ENCODE data around the gene TIMM17A.
"Not testable (repeated sequence)": the region's sequence is repeated elsewhere in the genome, so short reads cannot be mapped to it uniquely, and the experiment has no call there.

Gene TIMM17A

DNA sequence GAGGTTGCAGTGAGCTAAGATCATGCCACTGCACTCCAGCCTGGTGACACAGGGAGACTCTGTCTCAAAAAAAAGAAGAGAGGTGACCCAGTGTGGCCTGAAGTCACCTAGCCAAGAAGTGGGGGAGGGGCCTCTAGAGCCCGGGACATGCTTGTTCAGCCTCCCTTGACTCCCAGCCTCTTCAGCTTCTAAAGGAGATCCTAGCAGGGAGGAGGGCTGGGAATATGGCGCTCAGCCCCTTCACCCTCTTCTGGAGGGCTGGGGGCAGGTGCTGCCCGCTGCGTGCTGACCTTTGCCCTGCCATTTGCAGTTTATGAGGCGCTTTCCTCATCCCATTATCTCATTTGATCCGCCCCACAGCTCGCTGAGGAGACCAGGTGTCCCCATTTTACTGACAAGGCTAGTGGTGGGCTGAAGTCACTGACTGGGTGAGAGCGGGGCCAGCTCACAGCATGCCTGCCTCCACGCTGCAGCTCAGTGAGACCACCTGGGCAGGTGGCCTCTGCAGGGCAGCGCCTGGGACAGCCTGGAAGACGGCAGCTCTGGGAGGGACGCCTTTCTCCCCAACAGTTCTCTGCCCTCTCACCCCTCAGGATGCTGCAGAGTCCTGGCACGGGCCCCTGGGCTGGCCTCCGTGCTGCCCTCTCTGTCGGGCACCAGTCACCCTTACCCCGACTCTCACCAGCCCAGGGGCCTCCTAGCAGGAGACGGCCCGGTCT is 62.6 kb downstream of the TIMM17A start:
- no peak for DNase-seq
- H3K4me1 ChIP-seq (ENCODE audit: control extremely low read depth in 1 of 4, control insufficient read depth in 4 of 4, insufficient read depth in 4 of 4, low read length in 3 of 4), result no peaks in the 10 kb centered on the region
- 79% methylated on average over 10 of the region's 18 CpGs for WGBS (ENCODE audit: insufficient coverage)
- no peaks in the 10 kb centered on the region for H3K36me3 ChIP-seq (ENCODE audit: control insufficient read depth in 4 of 4, insufficient read depth in 4 of 4, low read length in 3 of 4)
- peaks cover 0 to 8% (median 2%) of the 10 kb centered on the region in 5 experiments for H3K27me3 ChIP-seq (replicated peaks in 2 of 5; ENCODE audit: control insufficient read depth in 4 of 5, insufficient read depth in 5 of 5, low read length in 4 of 5)
- ChIA-PET POLR2A (no interaction called here), CTCF (no interaction called here)
- no peaks in the 10 kb centered on the region for H3K9me3 ChIP-seq (ENCODE audit: control extremely low read depth in 1 of 5, control insufficient read depth in 4 of 5, insufficient read depth in 2 of 5, low read depth in 1 of 5, low read length in 4 of 5)
- no peak overlapping the region for H3K4me3 ChIP-seq (ENCODE audit: control insufficient read depth in 1 of 7, extremely low read depth in 1 of 7, insufficient read depth in 4 of 7, low read depth in 2 of 7, low read length in 6 of 7)
- H3K27ac ChIP-seq (ENCODE audit: insufficient read depth in 1 of 2, low read depth in 1 of 2, low read length in 2 of 2, poor library complexity in 1 of 2, severe bottlenecking in 2 of 2), result no peak overlapping the region

DNA sequence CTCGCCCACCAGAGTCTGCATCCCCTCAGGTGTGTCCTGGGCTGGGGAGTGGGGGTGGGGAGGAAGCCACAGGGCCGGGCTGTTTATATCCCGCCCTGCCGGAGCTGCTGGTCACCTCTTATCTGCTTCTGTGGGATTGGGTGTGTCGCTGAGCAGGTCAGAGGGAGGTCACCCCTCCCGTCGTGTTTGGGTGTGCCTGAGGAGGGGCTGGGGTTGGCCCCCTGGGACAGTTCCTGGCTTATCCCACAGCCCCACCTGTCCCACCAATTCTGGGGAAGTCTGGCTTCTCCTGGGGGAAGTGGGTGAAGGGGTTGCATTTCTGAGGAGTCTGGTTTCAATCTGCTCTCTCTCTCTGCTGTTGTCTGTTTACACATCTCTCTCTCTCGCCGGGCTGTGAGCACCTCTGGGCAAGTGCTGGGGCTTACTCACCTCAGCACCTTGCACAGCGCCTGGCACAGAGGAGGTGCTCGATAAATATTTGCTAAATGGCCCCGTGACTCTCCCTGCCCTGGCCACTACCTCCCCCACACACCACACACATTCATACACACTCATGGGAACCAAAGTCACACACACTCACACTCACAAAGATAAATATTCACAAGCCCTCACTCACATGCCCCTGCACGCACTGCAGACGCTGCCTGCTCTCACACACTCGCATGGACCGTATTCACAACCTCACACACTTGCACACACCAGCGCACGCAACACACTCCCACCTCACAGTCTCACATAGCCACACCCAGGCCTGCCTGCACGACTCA is 63.3 kb downstream of the TIMM17A start:
- Histone ChIP-seq H3K9me3 (ENCODE audit: control extremely low read depth in 1 of 5, control insufficient read depth in 4 of 5, insufficient read depth in 2 of 5, low read depth in 1 of 5, low read length in 4 of 5) (no peaks in the 10 kb centered on the region), H3K36me3 (ENCODE audit: control insufficient read depth in 4 of 4, insufficient read depth in 4 of 4, low read length in 3 of 4) (no peaks in the 10 kb centered on the region), H3K4me1 (ENCODE audit: control extremely low read depth in 1 of 4, control insufficient read depth in 4 of 4, insufficient read depth in 4 of 4, low read length in 3 of 4) (no peaks in the 10 kb centered on the region), H3K4me3 (ENCODE audit: control insufficient read depth in 1 of 7, extremely low read depth in 1 of 7, insufficient read depth in 4 of 7, low read depth in 2 of 7, low read length in 6 of 7) (no peak overlapping the region), H3K27me3 (replicated peaks in 2 of 5; ENCODE audit: control insufficient read depth in 4 of 5, insufficient read depth in 5 of 5, low read length in 4 of 5) (peaks cover 0 to 10% (median 2%) of the 10 kb centered on the region in 5 experiments), H3K27ac (ENCODE audit: insufficient read depth in 1 of 2, low read depth in 1 of 2, low read length in 2 of 2, poor library complexity in 1 of 2, severe bottlenecking in 2 of 2) (no peak overlapping the region)
- peak in 1 of 3 donors; percentile 25 for DNase-seq
- POLR2A ChIA-PET, result no interaction called here
- CTCF ChIA-PET, result no interaction called here
- 85% methylated on average over 10 of the region's 19 CpGs for WGBS (ENCODE audit: insufficient coverage)

DNA sequence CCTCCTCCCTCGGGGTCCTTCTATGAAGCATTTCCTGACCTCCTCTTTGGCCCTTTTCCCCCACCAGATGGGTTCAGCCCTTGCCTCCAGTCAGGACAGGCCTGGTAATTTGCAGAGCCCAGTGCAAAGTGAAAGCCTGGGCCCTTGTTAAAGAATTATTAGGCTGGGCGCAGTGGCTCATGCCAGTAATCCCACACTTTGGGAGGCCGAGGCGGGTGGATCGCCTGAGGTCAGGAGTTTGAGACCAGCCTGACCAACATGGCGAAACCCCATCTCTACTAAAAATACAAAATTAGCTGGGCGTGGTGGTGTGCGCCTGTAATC is 63.9 kb downstream of the TIMM17A start:
- WGBS (ENCODE audit: insufficient coverage), result 75% methylated on average over 4 of the region's 8 CpGs
- H3K36me3 ChIP-seq (ENCODE audit: control insufficient read depth in 4 of 4, insufficient read depth in 4 of 4, low read length in 3 of 4); H3K27ac ChIP-seq (ENCODE audit: insufficient read depth in 1 of 2, low read depth in 1 of 2, low read length in 2 of 2, poor library complexity in 1 of 2, severe bottlenecking in 2 of 2); H3K4me1 ChIP-seq (ENCODE audit: control extremely low read depth in 1 of 4, control insufficient read depth in 4 of 4, insufficient read depth in 4 of 4, low read length in 3 of 4); POLR2A ChIA-PET; H3K9me3 ChIP-seq (ENCODE audit: control extremely low read depth in 1 of 5, control insufficient read depth in 4 of 5, insufficient read depth in 2 of 5, low read depth in 1 of 5, low read length in 4 of 5); H3K27me3 ChIP-seq (replicated peaks in 2 of 5; ENCODE audit: control insufficient read depth in 4 of 5, insufficient read depth in 5 of 5, low read length in 4 of 5); DNase-seq; CTCF ChIA-PET; H3K4me3 ChIP-seq (ENCODE audit: control insufficient read depth in 1 of 7, extremely low read depth in 1 of 7, insufficient read depth in 4 of 7, low read depth in 2 of 7, low read length in 6 of 7): not testable (repeated sequence)

Data from common myeloid progenitor, CD34-positive (primary cell).